Right ventricle myocardium inferior (tissue), 1 donor: ENCODE results near the gene GPR150. TPM values are rescaled to one million over a fixed set of nuclear protein-coding genes. Genes with fewer than 3 reads are reported as not detected.
"Not testable (repeated sequence)": the region's sequence is repeated elsewhere in the genome, so short reads cannot be mapped to it uniquely, and the experiment has no call there.

ENCODE experiments used
- ATAC-seq: fragments of 200-7000 bp; cut with Tn5 transposase; one replicate; pipeline ENCODE4 v1.9.1; 2020; ENCODE audit warnings: mild to moderate bottlenecking, moderate library complexity
- DNase-seq: peaks from one replicate; pipeline ENCODE4 v3.0.0; 2021; ENCODE audit errors: missing footprints
- intact Hi-C: fragments of 100-400 bp; cut with DNase I; formaldehyde crosslinking; loops from one replicate; pipeline ENCODE4 v1.11.0; 2022
- total RNA-seq: library from RNA; stranded (reverse); fragmentation: NEBNext Ultra II Directional; extraction: Animal tissue kit (Norgen Biotek cat#: 25700); gene quantifications from one replicate; pipeline ENCODE4 v1.2.1, GENCODE V29; 2021
- donor health status: DM: no; HTN: yes; CAD: no; lungs with severe emphysema.

The GPR150 gene
- total RNA-seq, 1 donor from 2014 or later = not detected

DNA sequence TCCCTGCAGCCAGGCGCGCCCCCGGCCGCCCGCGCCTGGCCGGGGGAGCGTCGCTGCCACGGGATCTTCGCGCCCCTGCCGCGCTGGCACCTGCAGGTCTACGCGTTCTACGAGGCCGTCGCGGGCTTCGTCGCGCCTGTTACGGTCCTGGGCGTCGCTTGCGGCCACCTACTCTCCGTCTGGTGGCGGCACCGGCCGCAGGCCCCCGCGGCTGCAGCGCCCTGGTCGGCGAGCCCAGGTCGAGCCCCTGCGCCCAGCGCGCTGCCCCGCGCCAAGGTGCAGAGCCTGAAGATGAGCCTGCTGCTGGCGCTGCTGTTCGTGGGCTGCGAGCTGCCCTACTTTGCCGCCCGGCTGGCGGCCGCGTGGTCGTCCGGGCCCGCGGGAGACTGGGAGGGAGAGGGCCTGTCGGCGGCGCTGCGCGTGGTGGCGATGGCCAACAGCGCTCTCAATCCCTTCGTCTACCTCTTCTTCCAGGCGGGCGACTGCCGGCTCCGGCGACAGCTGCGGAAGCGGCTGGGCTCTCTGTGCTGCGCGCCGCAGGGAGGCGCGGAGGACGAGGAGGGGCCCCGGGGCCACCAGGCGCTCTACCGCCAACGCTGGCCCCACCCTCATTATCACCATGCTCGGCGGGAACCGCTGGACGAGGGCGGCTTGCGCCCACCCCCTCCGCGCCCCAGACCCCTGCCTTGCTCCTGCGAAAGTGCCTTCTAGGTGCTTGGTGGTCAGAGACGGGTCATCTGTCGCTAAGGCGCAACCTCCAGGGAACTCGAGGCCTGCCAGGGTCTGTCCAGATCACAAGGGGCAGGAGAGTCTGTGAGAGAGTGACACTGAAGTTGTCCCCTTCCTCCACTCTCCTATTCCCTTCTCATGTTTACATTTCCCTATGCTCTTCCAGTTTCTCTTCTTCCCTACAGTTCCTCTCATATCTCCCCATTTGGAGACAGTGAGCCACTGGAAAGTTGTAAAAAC, 1.3 kb downstream of the GPR150 start:
- intact Hi-C loops = no loop called here
- ATAC-seq (peak; percentile 61), DNase-seq (peak; percentile 62)

DNA sequence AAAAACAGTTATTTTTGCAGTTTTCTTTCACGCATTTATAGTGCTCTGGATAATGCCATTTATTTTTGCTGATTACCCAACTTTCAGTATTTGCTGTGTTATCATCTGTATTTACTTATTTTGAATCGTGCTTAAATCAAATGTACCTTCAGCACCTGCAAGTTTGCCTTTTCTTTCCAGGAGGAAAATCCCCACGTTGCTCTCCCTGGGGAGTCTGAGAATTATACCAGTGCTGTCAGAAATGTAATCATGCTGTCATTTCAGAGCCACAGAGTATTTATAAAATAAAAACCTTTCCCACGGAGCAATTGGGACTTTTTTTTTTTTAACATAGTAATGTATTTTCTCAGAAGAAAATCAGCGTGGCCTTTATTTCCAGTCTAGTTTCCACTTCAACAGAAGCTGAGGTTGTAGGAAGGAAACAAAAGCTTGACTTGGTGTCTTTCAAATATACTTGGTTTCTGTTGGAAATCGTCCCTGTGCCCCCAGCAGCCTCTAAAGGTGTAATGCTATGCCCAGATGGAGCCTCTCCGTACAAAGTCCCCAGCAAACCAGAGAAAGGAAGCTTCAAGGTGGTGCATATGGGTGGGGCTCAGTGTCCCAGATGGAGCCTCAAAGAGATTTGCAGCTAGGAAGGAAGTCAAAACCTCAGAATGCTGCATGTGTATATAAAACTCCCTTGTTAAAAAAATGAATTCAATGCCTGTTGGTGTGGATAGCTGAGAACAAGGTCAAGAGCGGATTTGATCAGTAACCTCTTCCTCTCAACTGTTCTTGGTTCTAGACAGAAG, 2.1 kb downstream of the GPR150 start:
- intact Hi-C loops = no loop called here
- ATAC-seq = no peak
- DNase-seq = no peak

DNA sequence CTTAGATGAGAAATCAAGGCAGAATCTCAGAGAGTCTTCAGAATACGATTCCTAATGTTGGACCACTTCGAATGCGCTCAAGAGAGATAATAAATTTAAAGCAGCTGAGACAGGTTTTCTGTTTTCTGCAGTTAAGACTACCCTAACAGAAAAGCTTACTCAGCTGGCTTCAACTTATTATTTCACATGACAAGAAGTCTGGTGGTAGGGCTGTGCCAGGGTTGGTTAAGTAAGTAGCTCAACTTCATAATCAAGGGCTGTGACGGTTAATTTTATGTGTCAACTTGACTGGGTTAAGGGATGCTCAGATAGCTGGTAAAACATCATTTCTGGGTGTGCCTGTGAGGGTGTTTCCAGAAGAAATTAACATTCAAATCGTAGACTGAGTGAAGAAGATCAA, 3.8 kb downstream of the GPR150 start:
- no peak for DNase-seq
- ATAC-seq = no peak
- intact Hi-C loops = no loop called here

DNA sequence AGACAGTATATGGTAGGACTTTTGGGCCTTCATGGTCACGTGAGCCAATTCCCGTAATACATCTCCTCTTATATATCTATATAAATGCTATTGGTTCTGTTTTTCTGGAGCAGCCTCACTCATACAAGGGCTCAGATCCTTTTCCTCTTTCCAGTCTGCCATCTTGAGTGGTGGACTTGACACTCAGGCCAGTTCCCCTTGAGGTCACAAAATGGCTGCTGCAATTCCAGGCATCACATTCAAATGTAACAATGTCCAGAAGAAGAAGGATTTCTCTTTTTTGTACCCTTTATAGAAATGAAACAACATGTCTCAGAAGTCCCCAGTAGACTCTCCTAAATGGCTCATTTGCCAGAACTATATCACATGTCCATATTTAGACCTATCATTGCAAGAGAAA, 4.5 kb downstream of the GPR150 start:
- intact Hi-C loops = no loop called here
- ATAC-seq (no peak), DNase-seq (no peak)

DNA sequence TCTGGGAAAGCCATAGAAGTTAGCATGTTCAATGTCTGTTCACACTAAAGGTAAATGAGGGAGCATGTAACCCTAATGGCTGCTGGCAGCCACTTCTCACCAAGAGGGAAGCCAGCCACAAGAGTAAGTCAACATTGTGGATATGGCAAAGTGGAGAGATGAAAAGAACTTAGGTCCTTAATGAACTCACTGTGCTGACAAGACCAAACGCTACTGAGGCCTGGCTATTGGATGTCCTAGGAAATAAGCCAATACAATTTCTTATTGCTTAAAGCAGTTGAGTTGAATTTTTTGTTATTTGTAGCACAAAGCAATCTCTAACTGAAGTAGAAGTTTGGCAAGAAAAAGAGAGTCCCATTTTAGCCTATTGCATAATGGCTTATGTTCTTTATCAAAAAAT, 6.8 kb downstream of the GPR150 start:
- intact Hi-C loops = no loop called here
- ATAC-seq (peak; percentile 65), DNase-seq (no peak)

DNA sequence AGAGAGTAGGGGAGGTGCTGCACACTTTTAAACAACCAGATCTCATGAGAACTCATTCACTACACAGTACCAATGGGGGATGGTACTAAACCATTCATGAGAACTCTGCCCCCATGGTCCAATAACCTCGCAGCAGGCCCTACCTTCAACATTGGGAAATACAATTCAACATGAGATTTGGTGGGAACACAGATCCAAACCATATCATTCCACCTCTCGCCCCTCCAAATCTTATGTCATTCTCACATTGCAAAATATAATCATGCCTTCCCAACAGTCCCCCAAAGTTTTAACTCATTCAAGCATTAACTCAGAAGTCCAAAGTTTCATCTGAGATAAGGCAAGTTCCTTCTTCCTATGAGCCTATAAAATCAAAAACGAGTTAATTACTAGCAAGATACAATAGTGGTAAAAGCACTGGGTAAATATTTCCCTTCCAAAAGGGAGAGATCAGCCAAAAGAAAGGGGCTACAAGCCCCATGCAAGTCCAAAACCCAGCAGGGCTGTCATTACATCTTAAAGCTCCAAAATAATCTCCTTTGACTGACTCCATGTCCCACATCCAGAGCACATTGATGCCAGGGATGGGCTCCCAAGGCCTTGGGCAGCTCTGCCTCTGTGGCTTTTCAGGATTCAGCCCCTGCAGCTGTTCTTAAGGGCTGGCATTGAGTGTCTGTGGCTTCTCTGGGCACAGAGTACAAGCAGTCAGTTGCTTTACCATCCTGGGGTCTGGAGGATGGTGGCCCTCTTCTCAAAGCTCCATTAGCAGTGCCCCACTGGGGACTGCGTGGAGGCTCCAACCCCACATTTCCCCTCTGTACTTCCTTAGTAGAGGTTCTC, 8.3 kb downstream of the GPR150 start:
- DNase-seq = no peak
- intact Hi-C loops = no loop called here
- no peak for ATAC-seq

DNA sequence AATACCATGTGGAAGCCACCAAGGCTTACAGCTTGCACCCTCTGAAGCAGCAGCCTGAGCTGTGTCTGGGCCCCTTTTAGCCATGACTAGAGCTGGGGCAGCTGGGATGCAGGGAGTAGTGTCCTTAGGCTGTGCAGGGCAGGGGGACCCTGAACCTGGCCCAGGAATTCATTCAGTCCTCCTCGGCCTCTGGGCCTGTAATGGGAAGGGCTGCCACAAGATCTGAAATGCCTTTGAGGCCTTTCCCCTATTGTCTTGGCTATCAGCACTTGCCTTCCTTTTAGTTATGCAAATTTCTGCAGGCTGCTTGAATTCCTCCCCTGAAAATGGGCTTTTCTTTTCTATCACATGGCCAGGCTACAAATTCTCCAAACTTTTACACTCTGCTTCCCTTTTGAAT, 9.0 kb downstream of the GPR150 start:
- DNase-seq (no peak), ATAC-seq (no peak)
- intact Hi-C loops = no loop called here

DNA sequence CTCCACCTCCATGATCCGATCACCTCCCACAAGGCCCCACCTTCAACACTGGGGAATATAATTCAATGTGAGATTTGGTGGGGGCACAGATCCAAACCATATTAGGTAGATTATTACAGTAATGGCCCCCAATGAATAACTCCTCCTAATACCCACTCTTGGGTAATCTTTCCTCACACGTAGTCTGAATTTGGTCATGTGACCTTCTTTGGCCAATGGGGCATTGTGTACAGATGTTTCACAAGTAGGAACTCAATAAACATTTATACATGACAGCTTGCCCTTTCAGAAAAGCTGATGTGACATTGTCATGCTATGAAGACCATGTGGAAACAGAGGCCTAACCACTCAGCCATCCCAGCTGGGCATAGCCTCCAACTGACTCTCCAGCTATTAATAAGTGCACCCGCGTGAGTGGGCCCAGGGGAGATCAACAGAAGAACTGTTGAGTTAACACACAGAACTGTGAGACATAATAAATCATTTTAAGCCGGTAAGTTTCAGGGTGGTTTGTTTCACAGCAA, 10.6 kb downstream of the GPR150 start:
- ATAC-seq (no peak), DNase-seq (no peak)
- intact Hi-C loops = no loop called here

DNA sequence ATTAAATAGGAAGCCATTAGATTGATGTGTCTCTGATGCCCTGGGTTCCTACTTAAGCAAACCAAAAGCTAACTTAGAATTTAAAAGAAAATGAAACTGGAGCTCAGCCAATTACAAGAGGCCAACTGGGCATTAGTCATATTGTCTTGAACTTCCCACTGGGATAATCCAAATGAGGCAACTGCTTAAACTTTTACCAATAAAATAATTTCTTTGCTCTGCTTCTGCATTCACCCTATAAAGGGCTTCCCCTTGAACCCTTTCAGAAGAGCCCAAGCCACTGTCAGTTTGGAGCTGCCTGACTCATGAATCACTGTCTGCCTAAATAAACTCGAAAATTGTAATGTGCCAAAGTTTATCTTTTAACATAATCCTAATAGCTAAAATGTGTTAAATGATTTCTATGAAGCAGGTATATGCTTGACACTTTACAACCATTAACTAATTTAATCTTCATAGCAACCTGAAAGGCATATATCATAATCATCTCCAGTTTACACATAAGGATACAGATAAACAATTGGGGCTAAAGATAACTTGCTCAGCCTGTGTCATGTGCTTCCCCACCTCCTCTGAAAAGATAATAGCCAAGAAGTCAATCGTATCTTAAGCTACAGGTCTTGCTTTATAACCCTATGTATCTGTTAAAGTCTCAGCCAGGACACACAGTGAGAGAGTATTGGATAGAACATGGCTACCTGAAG, 11.5 kb downstream of the GPR150 start:
- intact Hi-C loops = no loop called here
- DNase-seq (no peak), ATAC-seq (peak; percentile 18)

DNA sequence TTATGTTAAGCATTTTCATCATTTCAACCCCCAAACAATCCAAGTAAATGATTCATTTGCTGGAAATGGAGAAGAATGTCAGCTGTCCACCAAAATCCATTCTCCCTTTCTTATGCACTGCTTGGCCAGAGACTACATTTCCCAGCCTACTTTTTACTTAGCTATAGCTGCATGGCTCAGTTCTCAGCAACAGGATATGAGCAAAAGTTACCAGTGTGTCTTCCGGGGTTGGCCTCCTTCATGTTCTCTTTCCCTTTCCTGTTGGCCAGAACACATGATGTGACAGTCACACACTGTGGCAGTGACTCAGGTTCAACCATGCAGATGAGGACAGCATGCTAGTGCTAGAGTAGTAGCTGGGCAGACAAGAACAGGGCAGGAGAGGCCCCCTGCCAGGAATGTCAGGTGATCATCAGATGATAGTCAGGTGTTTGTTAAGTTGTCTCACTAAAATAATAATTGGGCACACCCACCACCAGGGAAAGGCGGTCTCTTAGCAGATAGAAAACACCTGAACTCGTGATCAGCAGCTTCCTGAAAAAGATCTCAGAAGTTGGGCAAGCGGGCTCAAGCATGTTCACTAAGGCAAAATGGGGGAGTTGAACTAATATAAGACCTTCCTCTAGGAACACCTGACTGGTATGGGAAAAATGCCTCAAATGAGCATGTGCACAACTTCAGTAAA, 12.2 kb downstream of the GPR150 start:
- intact Hi-C loops = no loop called here

DNA sequence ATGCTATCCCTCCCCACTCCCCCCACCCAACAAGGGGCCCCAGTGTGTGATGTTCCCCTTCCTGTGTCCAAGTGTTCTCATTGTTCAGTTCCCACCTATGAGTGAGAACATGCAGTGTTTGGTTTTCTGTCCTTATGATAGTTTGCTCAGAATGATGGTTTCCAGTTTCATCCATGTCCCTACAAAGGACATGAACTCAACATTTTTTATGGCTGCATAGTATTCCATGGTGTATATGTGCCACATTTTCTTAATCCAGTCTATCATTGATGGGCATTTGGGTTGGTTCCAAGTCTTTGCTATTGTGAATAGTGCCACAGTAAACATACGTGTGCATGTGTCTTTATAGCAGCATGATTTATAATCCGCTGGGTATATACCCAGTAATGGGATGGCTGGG, 13.1 kb downstream of the GPR150 start:
- DNase-seq, ATAC-seq, intact Hi-C loops: not testable (repeated sequence)

More for the DNA sequence above, 12.2 kb downstream of the GPR150 start:
- DNase-seq = no peak
- no peak for ATAC-seq

DNA sequence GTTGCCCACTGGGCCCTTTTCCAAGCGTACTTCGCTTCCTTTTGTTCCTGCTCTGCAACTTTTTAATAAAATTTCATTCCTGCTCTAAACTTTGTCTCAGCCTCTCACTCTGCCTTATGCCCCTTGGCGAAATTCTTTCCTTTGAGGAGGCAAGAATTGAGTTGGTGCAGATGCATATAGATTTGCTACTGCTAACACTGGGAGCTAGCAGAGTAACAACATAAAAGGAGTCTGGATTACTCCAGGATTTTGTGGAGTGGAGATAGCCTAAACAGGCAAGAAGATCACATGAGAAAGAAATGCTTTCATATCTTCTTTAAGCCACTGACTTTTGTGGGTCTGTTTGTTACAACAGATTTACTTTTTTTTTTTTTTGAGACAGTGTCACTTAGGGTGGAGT, 13.8 kb downstream of the GPR150 start:
- ATAC-seq (no peak), DNase-seq (no peak)
- intact Hi-C loops = no loop called here

DNA sequence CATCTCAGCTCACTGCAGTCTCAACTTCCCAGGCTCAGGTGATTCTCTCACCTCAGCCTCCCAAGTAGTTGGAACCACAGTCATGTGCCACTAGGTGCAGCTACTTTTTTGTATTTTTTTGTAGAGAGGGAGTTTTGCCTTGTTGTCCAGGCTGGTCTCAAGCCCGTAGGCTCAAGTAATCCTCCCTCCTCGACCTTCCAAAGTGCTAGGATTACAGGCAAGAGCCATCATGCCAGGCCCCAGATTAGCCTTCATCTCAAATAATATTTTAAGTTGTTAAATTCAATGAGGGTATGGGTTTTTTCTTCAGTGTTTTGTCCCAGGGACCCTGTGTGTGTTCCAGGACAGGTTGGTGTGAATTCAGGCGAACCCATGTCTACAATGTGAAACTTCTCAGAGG, 14.2 kb downstream of the GPR150 start:
- intact Hi-C loops = no loop called here
- ATAC-seq (no peak), DNase-seq (no peak)

DNA sequence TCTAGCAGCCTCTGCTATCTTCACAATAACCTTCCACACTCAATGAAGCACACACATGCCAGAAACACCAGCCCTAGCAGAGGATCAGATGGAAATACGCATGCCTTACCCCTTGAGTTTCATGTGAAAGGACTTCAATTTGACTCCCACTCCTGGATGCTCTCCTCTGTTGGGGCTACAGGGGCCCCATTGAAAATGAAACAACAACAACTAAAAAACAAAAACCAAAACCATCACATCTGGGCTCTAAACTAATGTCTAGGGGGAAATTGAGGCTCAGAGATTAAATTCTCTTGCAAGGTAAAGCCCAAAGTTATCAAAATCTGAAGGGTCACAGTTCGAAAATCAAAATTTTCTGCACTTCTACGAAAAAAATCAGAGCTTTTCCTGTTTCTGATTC, 18.7 kb downstream of the GPR150 start:
- DNase-seq (no peak), ATAC-seq (no peak)
- intact Hi-C loops = no loop called here

DNA sequence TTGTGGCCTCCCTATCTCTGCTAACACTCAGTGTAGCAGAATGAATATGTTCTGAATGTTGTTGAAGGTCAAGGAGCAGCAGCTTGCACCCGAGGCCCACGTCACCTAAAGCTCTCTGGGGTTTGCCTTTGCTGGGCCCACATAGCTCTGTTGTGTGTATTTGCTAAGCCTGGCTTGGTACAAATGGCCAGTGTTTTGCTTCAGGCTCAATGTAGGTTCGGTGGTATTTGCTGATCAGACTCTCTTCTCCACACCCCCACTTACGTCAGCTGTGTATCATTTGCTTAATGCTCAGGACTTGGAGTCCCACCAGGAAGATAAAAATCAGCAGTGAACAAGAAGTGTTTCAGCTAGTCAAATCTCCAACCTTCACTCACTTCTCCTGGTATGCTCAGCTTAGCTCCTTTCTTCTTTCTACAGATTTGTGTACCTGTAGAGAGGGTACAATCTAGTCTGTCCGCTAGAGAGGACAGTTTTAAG, 21.9 kb downstream of the GPR150 start:
- ATAC-seq (no peak), DNase-seq (no peak)
- intact Hi-C loops = loop anchor here (10.0 kb wide), 2 partner anchors 323 to 963 kb away; partner anchors contain the start of gene ELL2

DNA sequence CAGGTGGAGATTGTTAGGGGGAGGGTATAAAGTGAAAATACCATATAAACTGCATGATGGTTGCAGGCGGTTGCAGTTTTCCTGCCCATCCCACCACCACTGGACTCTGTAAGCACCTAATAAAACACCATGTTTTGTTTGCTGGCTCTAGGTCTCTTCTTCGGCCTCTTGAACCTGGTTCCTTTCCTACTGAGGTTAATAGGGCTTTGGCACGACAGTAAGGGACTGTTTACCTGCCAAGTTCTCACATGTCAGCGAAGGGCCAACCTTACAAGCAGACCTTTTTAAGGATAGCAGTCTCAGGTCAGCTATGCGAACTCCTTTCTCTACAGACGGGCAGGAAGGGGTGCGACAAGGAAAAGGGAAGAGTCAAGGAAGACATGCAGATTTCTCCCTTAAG, 23.3 kb downstream of the GPR150 start:
- intact Hi-C loops = loop anchor here (10.0 kb wide), 2 partner anchors 322 to 962 kb away; partner anchors contain the start of gene ELL2
- DNase-seq = no peak

DNA sequence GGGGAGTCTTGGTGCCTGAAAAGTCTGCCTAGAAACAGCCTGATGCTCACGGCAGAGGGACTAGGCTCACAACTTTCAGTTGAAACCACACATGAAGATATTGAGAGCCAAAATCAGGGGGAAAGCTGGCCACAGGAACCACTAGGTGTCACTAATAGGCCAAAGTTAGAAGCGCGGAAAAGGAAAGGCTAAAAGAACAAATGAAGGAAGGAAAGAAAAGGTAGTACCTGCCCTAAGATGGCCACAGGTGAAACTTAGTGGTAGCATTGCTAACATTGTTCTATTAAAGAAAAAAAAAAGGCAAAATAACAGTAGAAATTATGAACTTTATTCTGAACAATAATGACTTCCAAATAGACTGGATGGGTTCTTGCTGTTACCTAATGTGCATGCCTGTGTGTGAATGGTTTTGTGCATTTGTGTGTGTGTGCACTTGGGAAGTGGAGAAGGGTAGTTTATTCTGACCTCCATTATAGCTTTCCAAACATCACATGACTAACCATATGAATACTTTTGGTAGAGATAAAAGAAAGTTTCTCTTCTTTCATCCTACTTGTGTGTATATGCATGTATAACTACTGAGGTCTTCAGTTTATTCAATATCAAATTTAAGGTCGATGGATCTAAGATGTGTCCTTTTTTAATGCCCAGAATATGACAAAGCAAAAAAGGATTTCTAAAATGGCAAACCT, 24.6 kb downstream of the GPR150 start:
- no peak for DNase-seq
- ATAC-seq = peak; percentile 17
- intact Hi-C loops = loop anchor here (1.0 to 10.0 kb wide), 6 partner anchors 88 to 960 kb away; partner anchors contain the start of genes ELL2 and RHOBTB3

More for the DNA sequence above, 23.3 kb downstream of the GPR150 start:
- ATAC-seq = no peak
